GM12872 (cell line): Measurements from ENCODE around the gene ADGRD1.

Experiments
- CTCF ChIP-seq: IDR thresholded peaks from 3 replicates; pipeline ENCODE4 v1.5.1; 2011; ENCODE audit warnings: low read depth, mild to moderate bottlenecking, low read length, moderate library complexity; ENCODE audit not compliant: insufficient read depth

Gene ADGRD1

DNA sequence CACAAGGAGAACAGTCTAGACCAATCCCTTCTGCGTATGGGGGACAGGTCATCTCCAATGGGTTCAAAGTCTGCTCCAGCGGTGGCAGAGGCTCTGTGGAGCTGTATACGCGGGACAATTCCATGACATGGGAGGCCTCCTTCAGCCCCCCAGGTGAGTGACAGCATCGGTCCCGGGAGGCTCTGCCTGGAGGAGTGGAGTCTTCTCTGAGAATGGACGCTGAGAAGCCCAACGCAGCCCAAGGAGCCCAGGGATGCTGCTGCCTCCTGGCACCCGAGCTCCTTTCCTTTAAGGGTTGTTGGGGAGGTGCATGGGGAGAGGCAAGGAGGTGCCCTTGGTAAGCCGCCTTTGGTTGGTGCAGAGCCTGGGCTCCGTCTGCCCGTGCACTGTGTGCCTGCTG is 28.2 kb downstream of the ADGRD1 start:
- no peak for TF ChIP-seq CTCF

GRCh38 chr12:130982565-130983225 is 29.0 kb downstream of the ADGRD1 start:
- no peak for TF ChIP-seq CTCF

- TF ChIP-seq CTCF = no peak
Observed at GRCh38 chr12:130983328-130984017, 29.8 kb downstream of the ADGRD1 start.

GRCh38 chr12:130984183-130985058 is 30.7 kb downstream of the ADGRD1 start:
- TF ChIP-seq CTCF = no peak

DNA sequence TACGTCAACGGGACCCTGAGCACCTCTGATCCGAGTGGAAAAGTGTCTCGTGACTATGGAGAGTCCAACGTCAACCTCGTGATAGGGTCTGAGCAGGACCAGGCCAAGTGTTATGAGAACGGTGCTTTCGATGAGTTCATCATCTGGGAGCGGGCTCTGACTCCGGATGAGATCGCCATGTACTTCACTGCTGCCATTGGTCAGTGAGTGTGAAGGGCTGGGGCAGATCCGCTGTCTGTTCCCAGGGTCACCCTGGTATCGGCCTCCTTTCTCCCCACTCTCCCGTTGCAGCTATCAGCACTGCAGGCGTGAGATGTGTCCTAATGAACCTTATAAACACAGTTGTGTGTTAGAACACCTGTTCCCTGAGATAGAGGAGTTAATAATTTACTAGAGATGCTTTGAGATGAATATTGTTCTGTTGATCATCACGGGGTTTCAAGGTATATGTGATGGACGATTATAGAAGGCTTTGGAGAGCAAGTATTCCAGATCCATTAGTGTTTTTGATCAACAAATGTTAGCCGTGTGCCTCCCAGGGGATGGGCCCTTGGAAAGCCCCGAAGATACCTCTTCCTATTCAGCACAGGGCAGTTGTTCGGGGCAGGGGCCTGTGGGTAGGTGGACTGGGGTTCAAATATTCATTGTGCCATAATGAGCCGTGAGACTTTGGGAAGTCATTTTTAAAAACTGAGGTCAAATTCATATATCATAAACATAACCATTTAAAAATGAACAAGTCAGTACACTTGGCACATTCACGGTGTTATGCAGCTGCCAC is 33.6 kb downstream of the ADGRD1 start:
- no peak for TF ChIP-seq CTCF

GRCh38 chr12:130988261-130988660 is 34.6 kb downstream of the ADGRD1 start:
- no peak for TF ChIP-seq CTCF
